Natural killer cell (primary cell): ENCODE measurements around the gene VGLL4. TPM values are rescaled to one million over a fixed set of nuclear protein-coding genes. Genes with fewer than 3 reads are reported as not detected.

Source experiments
- ATAC-seq, 3 donors: fragments of 150-1000 bp in 2 of 3; fragments of 200-7000 bp in 1 of 3; cut with Tn5 transposase; 1 replicate in 1 of 3; 2 replicates in 2 of 3; pipeline ENCODE4 v1.10.0; 2021; ENCODE audit warnings: mild to moderate bottlenecking in 2 of 3, moderate library complexity in 2 of 3
- DNase-seq, 2 donors: peaks; one replicate each; pipeline versions ENCODE4 v3.0.0 to v3.0.0-alpha.2; 2013 to 2021; ENCODE audit warnings: mixed read lengths in 1 of 2
- H3K27ac ChIP-seq: one replicate; pipeline ENCODE4 v1.5.1; 2013; ENCODE audit warnings: mild to moderate bottlenecking, low read length
- H3K27me3 ChIP-seq: one replicate; pipeline ENCODE4 v1.6.1; 2013; ENCODE audit warnings: low read length; ENCODE audit not compliant: control insufficient read depth, insufficient read depth
- H3K36me3 ChIP-seq: one replicate; pipeline ENCODE4 v1.6.1; 2013; ENCODE audit warnings: low read length; ENCODE audit not compliant: control insufficient read depth, insufficient read depth
- H3K4me1 ChIP-seq: one replicate; pipeline ENCODE4 v1.6.1; 2013; ENCODE audit warnings: low read length; ENCODE audit not compliant: control insufficient read depth, insufficient read depth
- H3K4me3 ChIP-seq: one replicate; pipeline ENCODE4 v1.5.1; 2013; ENCODE audit warnings: low read length
- H3K9me3 ChIP-seq: one replicate; pipeline ENCODE4 v1.6.1; 2013; ENCODE audit warnings: low read length; ENCODE audit not compliant: control insufficient read depth, insufficient read depth
- H3K27ac Mint-ChIP-seq, 2 donors: one replicate each; pipeline ENCODE4 v1.8.0; 2022; ENCODE audit warnings: mild to moderate bottlenecking in 2 of 2, mixed read lengths in 2 of 2, moderate library complexity in 1 of 2
- H3K27me3 Mint-ChIP-seq, 2 donors: one replicate each; pipeline ENCODE4 v1.8.0; 2022; ENCODE audit warnings: low read depth in 2 of 2, mixed read lengths in 2 of 2
- H3K36me3 Mint-ChIP-seq: one replicate; pipeline ENCODE4 v1.8.0; 2022; ENCODE audit warnings: mixed read lengths
- H3K4me1 Mint-ChIP-seq, 2 donors: one replicate each; pipeline ENCODE4 v1.8.0; 2022; ENCODE audit warnings: mixed read lengths in 2 of 2
- H3K4me3 Mint-ChIP-seq: one replicate; pipeline ENCODE4 v1.8.0; 2022; ENCODE audit warnings: mild to moderate bottlenecking, moderate library complexity, mixed read lengths
- H3K9me3 Mint-ChIP-seq, 2 donors: one replicate each; pipeline ENCODE4 v1.8.0; 2022; ENCODE audit warnings: mixed read lengths in 2 of 2
- WGBS: methylation state at CpG from one replicate; pipeline ENCODE4 v1.1.7; 2013; ENCODE audit warnings: missing lambda C conversion rate; ENCODE audit not compliant: insufficient coverage; 5-methylcytosine and 5-hydroxymethylcytosine counted together
- intact Hi-C: fragments of 100-400 bp; cut with micrococcal nuclease; formaldehyde crosslinking; loops from one replicate; pipeline ENCODE4 v1.14.2; 2022
- total RNA-seq, 4 donors: library from RNA; stranded (reverse); fragments of 120-200 nt in 1 of 4; gene quantifications; one replicate each; pipeline versions ENCODE4 v1.2.3 to v1.2.4, GENCODE V29; 2013 to 2022
- TF ChIP-seq, protein P1 (sequence below): fragments of 200-600 bp; IDR thresholded peaks from one replicate; pipeline ENCODE4 v1.8.0; 2022; ENCODE audit warnings: antibody characterized with exemption

VGLL4 gene
- total RNA-seq, 3 donors from 2014 or later (not counting 1 experiment from before 2014, with no cell fraction given) = 29.5 to 42.8 (median 34.6) TPM

DNA sequence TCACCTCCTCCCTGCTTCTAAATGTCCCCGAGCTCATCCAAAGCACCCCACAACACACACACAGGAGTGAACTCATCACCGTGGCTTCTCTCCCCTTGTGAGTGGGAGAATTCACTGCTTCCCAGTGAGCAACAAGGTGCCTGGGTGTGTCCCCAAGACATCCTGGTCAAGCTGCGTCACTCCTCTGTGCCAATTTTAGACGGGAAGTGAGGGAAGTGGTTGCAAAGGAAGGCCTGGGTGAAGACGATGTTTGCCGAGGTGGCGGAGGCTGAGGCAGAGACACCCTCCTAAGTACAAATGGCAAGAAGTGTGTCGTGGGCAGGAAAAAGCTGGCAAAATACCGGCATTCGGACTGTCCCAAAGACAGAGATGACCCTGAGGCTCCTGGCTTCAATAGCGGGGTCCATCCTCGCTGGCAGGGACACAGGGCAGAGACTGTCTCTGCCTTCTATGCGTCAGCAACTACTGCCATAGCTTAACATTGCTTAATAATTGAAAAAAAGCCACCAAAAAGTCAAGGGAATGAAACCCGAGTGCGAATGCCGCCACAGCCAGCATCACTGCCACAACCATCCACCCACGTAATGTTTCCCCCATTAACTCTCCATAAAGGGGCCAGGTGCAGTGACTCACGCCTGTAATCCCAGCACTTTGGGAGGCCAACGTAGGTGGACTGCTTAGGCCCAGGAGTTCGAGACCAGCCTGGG lies 72.8 kb downstream of the VGLL4 start:
- TF ChIP-seq, protein P1, sequence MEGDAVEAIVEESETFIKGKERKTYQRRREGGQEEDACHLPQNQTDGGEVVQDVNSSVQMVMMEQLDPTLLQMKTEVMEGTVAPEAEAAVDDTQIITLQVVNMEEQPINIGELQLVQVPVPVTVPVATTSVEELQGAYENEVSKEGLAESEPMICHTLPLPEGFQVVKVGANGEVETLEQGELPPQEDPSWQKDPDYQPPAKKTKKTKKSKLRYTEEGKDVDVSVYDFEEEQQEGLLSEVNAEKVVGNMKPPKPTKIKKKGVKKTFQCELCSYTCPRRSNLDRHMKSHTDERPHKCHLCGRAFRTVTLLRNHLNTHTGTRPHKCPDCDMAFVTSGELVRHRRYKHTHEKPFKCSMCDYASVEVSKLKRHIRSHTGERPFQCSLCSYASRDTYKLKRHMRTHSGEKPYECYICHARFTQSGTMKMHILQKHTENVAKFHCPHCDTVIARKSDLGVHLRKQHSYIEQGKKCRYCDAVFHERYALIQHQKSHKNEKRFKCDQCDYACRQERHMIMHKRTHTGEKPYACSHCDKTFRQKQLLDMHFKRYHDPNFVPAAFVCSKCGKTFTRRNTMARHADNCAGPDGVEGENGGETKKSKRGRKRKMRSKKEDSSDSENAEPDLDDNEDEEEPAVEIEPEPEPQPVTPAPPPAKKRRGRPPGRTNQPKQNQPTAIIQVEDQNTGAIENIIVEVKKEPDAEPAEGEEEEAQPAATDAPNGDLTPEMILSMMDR = no peak
- no peaks in the 10 kb centered on the region for H3K27me3 Mint-ChIP-seq
- 83% methylated on average over 20 of the region's 20 CpGs for WGBS
- Histone ChIP-seq H3K27me3 (no peaks in the 10 kb centered on the region), H3K4me3 (no peak overlapping the region), H3K27ac (no peak overlapping the region), H3K4me1 (peaks cover 11% of the 10 kb centered on the region), H3K36me3 (peaks cover 18% of the 10 kb centered on the region), H3K9me3 (no peaks in the 10 kb centered on the region)
- H3K4me3 Mint-ChIP-seq = peak overlapping the region; percentile 43
- H3K27ac Mint-ChIP-seq = peak overlapping the region; percentile 76 to 79
- no peaks in the 10 kb centered on the region for H3K9me3 Mint-ChIP-seq
- no peak for DNase-seq
- peaks cover 44 to 65% of the 10 kb centered on the region in 2 donors for H3K4me1 Mint-ChIP-seq
- no peaks in the 10 kb centered on the region for H3K36me3 Mint-ChIP-seq
- peak in 1 of 3 donors; percentile 26 for ATAC-seq
- intact Hi-C loops = no loop called here

DNA sequence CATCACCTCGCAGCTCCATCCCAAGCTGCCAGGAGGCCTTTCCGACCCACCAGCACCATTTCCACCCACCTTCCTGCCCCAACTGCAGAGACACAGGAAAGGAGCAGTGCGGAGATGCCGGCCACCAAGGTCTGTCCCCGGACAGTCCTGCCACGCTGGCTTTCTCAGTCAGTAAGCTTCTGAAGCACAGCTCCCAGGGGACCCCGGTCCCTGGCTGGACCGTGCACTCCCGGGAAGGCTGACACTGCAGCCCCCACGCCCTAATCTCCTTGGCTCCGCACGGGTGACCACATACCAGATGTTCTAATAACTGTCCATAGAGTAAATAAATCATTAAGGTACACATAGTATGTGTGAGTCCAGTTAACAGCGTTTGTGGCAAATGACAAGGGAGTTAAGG lies 73.5 kb downstream of the VGLL4 start:
- no peaks in the 10 kb centered on the region for H3K9me3 ChIP-seq
- H3K4me3 Mint-ChIP-seq = no peak overlapping the region
- H3K4me1 Mint-ChIP-seq = peaks cover 44 to 65% of the 10 kb centered on the region in 2 donors
- intact Hi-C loops = no loop called here
- peaks cover 11% of the 10 kb centered on the region for H3K4me1 ChIP-seq
- no peaks in the 10 kb centered on the region for H3K36me3 Mint-ChIP-seq
- no peaks in the 10 kb centered on the region for H3K27me3 ChIP-seq
- DNase-seq (no peak), ATAC-seq (no peak)
- no peaks in the 10 kb centered on the region for H3K9me3 Mint-ChIP-seq
- H3K27me3 Mint-ChIP-seq = no peaks in the 10 kb centered on the region
- peaks cover 22% of the 10 kb centered on the region for H3K36me3 ChIP-seq
- H3K4me3 ChIP-seq = no peak overlapping the region
- H3K27ac Mint-ChIP-seq = peak overlapping the region; percentile 76 to 79
- 98% methylated on average over 11 of the region's 13 CpGs for WGBS
- TF ChIP-seq, protein P1 = no peak
- no peak overlapping the region for H3K27ac ChIP-seq

DNA sequence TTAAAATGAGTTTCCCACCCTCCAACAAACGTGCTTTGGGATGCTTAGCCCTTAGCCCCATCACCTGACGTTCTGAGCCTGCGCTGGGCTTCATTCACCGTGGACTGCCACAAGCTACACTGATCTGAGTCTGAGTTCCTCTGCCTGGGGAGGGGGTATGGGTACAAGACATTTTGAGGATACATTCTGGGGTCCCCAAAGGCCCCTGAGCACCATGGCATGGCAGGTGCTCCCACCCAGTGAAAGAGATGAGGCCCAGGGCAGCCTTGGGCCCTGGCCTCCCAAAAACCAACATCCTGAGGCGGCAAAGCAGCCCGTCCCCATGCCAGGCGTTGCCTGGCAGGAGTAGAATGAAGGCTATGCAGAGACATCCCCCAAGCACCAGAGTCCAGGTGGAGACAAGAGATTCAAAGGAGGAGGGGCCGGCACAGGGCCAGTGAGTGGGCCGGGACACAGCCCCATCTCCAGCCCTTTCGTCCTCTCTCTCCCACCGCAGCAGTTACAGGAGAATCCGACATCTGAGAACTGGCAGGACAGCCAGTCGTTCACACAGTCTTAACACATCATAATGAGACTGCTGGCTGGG lies 74.5 kb downstream of the VGLL4 start:
- ATAC-seq = no peak
- no peak overlapping the region for H3K27ac ChIP-seq

More for the DNA sequence above, 74.5 kb downstream of the VGLL4 start:
- 97% methylated on average over 13 of the region's 13 CpGs for WGBS
- no peak overlapping the region for H3K4me3 ChIP-seq
- peaks cover 11% of the 10 kb centered on the region for H3K4me1 ChIP-seq
- H3K27ac Mint-ChIP-seq = peak overlapping the region; percentile 48 to 76
- no peaks in the 10 kb centered on the region for H3K27me3 Mint-ChIP-seq
- no peaks in the 10 kb centered on the region for H3K36me3 Mint-ChIP-seq
- peaks cover 44 to 63% of the 10 kb centered on the region in 2 donors for H3K4me1 Mint-ChIP-seq
- no peaks in the 10 kb centered on the region for H3K9me3 Mint-ChIP-seq
- intact Hi-C loops = no loop called here
- no peaks in the 10 kb centered on the region for H3K27me3 ChIP-seq
- TF ChIP-seq, protein P1 = no peak
- no peak overlapping the region for H3K4me3 Mint-ChIP-seq
- no peaks in the 10 kb centered on the region for H3K9me3 ChIP-seq
- no peak for DNase-seq
- peaks cover 27% of the 10 kb centered on the region for H3K36me3 ChIP-seq
